Fibroblast of lung (primary cell): ENCODE data around the gene RAPGEF5. TPM values are rescaled to one million over a fixed set of nuclear protein-coding genes. Genes with fewer than 3 reads are reported as not detected.
"Not testable (repeated sequence)": the region's sequence is repeated elsewhere in the genome, so short reads cannot be mapped to it uniquely, and the experiment has no call there.

Source experiments
- DNase-seq, 2 donors: peaks; one replicate each; pipeline versions ENCODE4 v3.0.0 to v3.0.0-alpha.2; 2010; ENCODE audit warnings: low read depth in 2 of 2
- H2AFZ ChIP-seq: 2 replicates; pipeline ENCODE4 v1.5.1; 2012; ENCODE audit warnings: low read length, control low read depth, inconsistent platforms
- H3K27ac ChIP-seq: 2 replicates; pipeline ENCODE4 v1.5.1; 2011; ENCODE audit warnings: low read length, control low read depth; ENCODE audit not compliant: insufficient read depth
- H3K27me3 ChIP-seq: 2 replicates; pipeline ENCODE4 v1.5.1; 2011; ENCODE audit warnings: mild to moderate bottlenecking, low read length; ENCODE audit not compliant: control insufficient read depth, insufficient read depth
- H3K36me3 ChIP-seq: 2 replicates; pipeline ENCODE4 v1.5.1; 2011; ENCODE audit warnings: low read length; ENCODE audit not compliant: control insufficient read depth, insufficient read depth
- H3K4me1 ChIP-seq: 2 replicates; pipeline ENCODE4 v1.5.1; 2011; ENCODE audit warnings: low read length; ENCODE audit not compliant: control insufficient read depth, insufficient read depth; ENCODE audit errors: extremely low read depth
- H3K4me2 ChIP-seq: 2 replicates; pipeline ENCODE4 v1.5.1; 2011; ENCODE audit warnings: low read length, control low read depth; ENCODE audit not compliant: insufficient read depth; ENCODE audit errors: extremely low read depth
- H3K4me3 ChIP-seq, 4 experiments: fragments of 200-600 bp in 1 of 4; sonication (generic) in 1 of 4; replicated peaks in 1 of 4; 2 replicates each; pipeline ENCODE4 v1.5.1; 2011 to 2016; ENCODE audit warnings: low read length in 4 of 4, low read depth in 3 of 4, mild to moderate bottlenecking in 3 of 4, control low read depth in 2 of 4, inconsistent platforms in 1 of 4, mixed read lengths in 1 of 4; ENCODE audit not compliant: insufficient read depth in 1 of 4; ENCODE audit errors: control extremely low read depth in 1 of 4
- H3K79me2 ChIP-seq: 2 replicates; pipeline ENCODE4 v1.5.1; 2012; ENCODE audit warnings: mild to moderate bottlenecking, low read length, inconsistent platforms; ENCODE audit not compliant: control insufficient read depth, insufficient read depth
- H3K9ac ChIP-seq: 2 replicates; pipeline ENCODE4 v1.5.1; 2011; ENCODE audit warnings: mild to moderate bottlenecking, low read length, control low read depth; ENCODE audit not compliant: insufficient read depth
- H3K9me3 ChIP-seq: 2 replicates; pipeline ENCODE4 v1.5.1; 2012; ENCODE audit warnings: low read depth, low read length; ENCODE audit not compliant: control insufficient read depth, insufficient read depth
- H4K20me1 ChIP-seq: 2 replicates; pipeline ENCODE4 v1.5.1; 2011; ENCODE audit warnings: low read length; ENCODE audit not compliant: control insufficient read depth, insufficient read depth; ENCODE audit errors: extremely low read depth
- EZH2 ChIP-seq: IDR thresholded peaks from 2 replicates; pipeline ENCODE4 v1.5.1; 2012; ENCODE audit warnings: low read length, control low read depth, mild to moderate bottlenecking; ENCODE audit errors: missing control alignments
- polyA plus RNA-seq, 2 donors: library from polyadenylated mRNA; depleted of rRNA in 1 of 2; stranded (reverse) in 1 of 2; unstranded in 1 of 2; fragments of >200 nt; gene quantifications; 2 replicates each; pipeline ENCODE4 v1.2.1, GENCODE V29; 2011 to 2012; ENCODE audit warnings: missing spikeins in 1 of 2
- total RNA-seq: library from RNA; depleted of rRNA; stranded (reverse); fragments of >200 nt; gene quantifications from 2 replicates; pipeline ENCODE4 v1.2.1, GENCODE V29; 2014
- TF ChIP-seq, protein P1 (sequence below), 2 donors: IDR thresholded peaks in 1 of 2; conservative IDR thresholded peaks in 1 of 2; 1 replicate in 1 of 2; 2 replicates in 1 of 2; pipeline ENCODE4 v1.5.1; 2011 to 2012; ENCODE audit warnings: low read length in 2 of 2, control low read depth in 1 of 2, inconsistent platforms in 1 of 2, low read depth in 1 of 2, mild to moderate bottlenecking in 1 of 2

The RAPGEF5 gene
- total and polyA plus RNA-seq, 2 donors (not counting 1 experiment from before 2014, with no cell fraction given): 1.4 to 1.5 TPM

DNA sequence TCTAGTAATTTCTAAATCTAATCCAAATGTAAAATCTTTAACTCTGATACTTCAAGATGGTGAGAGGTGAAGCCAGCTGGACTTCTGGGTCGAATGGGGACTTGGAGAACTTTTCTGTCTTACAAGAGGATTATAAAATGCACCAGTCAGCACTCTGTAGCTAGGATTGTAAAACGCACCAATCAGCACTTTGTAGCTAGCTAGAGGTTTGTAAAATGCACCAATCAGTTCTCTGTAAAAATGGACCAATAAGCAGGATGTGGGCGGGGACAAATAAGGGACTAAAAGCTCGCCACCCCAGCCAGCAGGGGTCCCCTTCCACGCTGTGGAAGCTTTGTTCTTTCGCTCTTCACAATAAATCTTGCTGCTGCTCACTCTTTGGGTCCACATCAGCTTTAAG is 278.1 kb downstream of the RAPGEF5 start:
- not testable (repeated sequence) for DNase-seq, H3K9ac ChIP-seq, H3K36me3 ChIP-seq, H3K4me2 ChIP-seq, H3K79me2 ChIP-seq, H3K27ac ChIP-seq, H3K27me3 ChIP-seq, H3K4me3 ChIP-seq, H3K9me3 ChIP-seq, H3K4me1 ChIP-seq, H4K20me1 ChIP-seq, H2AFZ ChIP-seq

DNA sequence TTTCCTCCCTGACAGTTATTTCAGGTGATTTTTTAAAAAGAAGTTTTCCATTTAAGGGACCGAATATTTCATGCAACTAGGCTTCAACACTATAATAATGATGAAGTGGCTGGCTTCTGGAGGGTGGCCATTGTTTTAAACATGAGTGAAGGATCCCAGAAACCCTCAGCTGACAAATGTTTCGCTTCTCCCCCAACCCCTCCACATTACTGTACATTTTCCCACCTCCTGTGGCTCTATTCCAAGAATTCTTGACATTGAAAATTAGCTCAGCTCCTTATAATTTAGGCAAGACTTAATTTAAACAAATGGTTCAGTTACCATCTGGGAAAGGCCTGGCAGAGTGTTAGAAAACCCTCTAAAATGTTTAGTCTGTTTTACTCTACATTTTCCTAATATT is 281.4 kb downstream of the RAPGEF5 start:
- no peaks in the 10 kb centered on the region for H3K79me2 ChIP-seq
- H3K36me3 ChIP-seq: no peaks in the 10 kb centered on the region
- no peak overlapping the region for H3K4me3 ChIP-seq
- no peak overlapping the region for H3K27ac ChIP-seq
- no peak for TF ChIP-seq EZH2
- TF ChIP-seq, protein P1, sequence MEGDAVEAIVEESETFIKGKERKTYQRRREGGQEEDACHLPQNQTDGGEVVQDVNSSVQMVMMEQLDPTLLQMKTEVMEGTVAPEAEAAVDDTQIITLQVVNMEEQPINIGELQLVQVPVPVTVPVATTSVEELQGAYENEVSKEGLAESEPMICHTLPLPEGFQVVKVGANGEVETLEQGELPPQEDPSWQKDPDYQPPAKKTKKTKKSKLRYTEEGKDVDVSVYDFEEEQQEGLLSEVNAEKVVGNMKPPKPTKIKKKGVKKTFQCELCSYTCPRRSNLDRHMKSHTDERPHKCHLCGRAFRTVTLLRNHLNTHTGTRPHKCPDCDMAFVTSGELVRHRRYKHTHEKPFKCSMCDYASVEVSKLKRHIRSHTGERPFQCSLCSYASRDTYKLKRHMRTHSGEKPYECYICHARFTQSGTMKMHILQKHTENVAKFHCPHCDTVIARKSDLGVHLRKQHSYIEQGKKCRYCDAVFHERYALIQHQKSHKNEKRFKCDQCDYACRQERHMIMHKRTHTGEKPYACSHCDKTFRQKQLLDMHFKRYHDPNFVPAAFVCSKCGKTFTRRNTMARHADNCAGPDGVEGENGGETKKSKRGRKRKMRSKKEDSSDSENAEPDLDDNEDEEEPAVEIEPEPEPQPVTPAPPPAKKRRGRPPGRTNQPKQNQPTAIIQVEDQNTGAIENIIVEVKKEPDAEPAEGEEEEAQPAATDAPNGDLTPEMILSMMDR (conservative IDR thresholded peaks at IDR 0.05 in 1 of 2, IDR thresholded peaks at IDR 0.05 in 1 of 2; ENCODE audit: low read depth in 1 of 2, low read length in 2 of 2): no peak
- H2AFZ ChIP-seq: no peak overlapping the region
- no peaks in the 10 kb centered on the region for H3K9me3 ChIP-seq
- no peaks in the 10 kb centered on the region for H3K27me3 ChIP-seq
- no peak overlapping the region for H3K9ac ChIP-seq
- no peaks in the 10 kb centered on the region for H4K20me1 ChIP-seq
- no peak for DNase-seq
- H3K4me1 ChIP-seq: no peaks in the 10 kb centered on the region
- H3K4me2 ChIP-seq: no peak overlapping the region

DNA sequence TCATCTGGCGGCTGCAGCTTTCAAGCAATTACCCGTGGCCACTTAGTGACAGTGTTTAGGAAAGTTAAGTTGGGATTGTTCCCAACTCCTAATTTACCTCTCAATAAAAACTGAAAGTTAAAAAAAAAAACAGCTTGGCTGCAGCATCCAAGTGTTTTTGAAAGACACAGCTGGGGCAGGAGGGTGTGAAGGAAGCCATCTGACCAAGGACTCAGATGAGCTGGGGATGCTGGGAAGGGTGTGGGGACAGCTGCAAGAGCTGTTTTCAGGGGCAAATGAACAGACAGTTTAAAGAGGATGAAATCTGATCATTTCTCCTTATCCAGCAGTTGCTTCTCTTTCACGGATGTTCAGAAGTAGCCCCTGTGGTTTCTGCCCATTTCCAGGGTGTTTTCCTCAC is 282.1 kb downstream of the RAPGEF5 start:
- Histone ChIP-seq H3K9ac (no peak overlapping the region), H2AFZ (no peak overlapping the region), H3K4me3 (no peak overlapping the region)

More for the DNA sequence above, 282.1 kb downstream of the RAPGEF5 start:
- H3K9me3 ChIP-seq: no peaks in the 10 kb centered on the region
- no peaks in the 10 kb centered on the region for H3K79me2 ChIP-seq
- no peak overlapping the region for H3K27ac ChIP-seq
- H3K36me3 ChIP-seq: no peaks in the 10 kb centered on the region
- H3K4me1 ChIP-seq: no peaks in the 10 kb centered on the region
- H3K27me3 ChIP-seq: no peaks in the 10 kb centered on the region
- no peak overlapping the region for H3K4me2 ChIP-seq
- DNase-seq: no peak
- TF ChIP-seq, protein P1 (conservative IDR thresholded peaks at IDR 0.05 in 1 of 2, IDR thresholded peaks at IDR 0.05 in 1 of 2; ENCODE audit: low read depth in 1 of 2, low read length in 2 of 2): no peak
- no peak for TF ChIP-seq EZH2
- H4K20me1 ChIP-seq: no peaks in the 10 kb centered on the region

Other genes with a start within 250 kb of the RAPGEF5 start
- 10.3 and 14.7 TPM in 2 replicates for gene STEAP1B, start 143.0 kb upstream of the RAPGEF5 start, total RNA-seq
- gene STEAP1B, start 143.0 kb upstream of the RAPGEF5 start, polyA plus RNA-seq: 11.4 and 23.8 TPM in 2 replicates